Testis (tissue), 2 donors: ENCODE results near the gene VPS36.

ENCODE experiments used
- POLR2A ChIP-seq: fragments of 450-650 bp; IDR thresholded peaks from one replicate; pipeline ENCODE4 v1.6.1; 2017; ENCODE audit warnings: antibody characterized with exemption, mild to moderate bottlenecking, moderate library complexity
- TF ChIP-seq, protein P1 (sequence below), 3 experiments: fragments of 450-650 bp in 2 of 3; fragments of 200-600 bp in 1 of 3; sonication (generic) in 1 of 3; IDR thresholded peaks; one replicate each; pipeline ENCODE4 v1.5.1; 2016 to 2019; ENCODE audit warnings: antibody characterized with exemption in 3 of 3, mild to moderate bottlenecking in 2 of 3, moderate library complexity in 1 of 3

DNA sequence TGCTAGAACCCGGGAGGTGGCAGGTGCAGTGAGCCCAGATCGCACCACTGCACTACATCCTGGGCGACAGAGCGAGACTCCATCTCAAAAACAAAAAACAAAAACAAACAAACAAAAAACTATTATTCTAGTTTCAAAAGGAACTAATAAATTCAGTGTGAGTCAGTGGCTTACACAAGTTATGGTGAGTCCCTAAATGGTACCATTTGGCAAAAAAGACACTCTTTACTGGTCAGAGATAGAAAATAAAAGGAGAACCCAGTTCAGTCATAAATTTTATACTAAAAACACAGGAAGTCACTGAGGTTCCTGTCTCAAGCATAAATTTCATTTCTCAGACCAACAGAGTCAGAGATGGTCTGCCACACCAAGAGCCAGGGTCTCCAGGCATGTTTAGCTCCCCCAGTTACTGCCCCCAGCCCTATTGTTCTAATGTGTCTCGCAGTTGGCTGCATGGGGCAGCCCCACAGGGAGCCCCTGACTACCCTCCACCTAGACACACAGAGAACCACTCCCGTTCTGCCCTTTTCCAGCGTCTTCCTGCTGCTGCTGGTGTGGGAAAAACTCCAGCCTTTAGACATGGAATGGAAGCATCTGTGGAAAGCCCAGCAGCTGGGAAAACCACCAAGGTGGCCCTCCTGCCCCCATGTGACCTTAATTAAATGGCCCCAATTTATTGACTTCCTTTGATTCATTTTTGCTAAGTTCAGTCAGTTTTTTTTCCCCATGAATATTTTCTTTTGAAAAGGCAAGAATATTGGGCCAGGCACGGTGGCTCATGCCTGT is 56.7 kb downstream of the VPS36 start:
- TF ChIP-seq POLR2A = no peak
- TF ChIP-seq, protein P1, sequence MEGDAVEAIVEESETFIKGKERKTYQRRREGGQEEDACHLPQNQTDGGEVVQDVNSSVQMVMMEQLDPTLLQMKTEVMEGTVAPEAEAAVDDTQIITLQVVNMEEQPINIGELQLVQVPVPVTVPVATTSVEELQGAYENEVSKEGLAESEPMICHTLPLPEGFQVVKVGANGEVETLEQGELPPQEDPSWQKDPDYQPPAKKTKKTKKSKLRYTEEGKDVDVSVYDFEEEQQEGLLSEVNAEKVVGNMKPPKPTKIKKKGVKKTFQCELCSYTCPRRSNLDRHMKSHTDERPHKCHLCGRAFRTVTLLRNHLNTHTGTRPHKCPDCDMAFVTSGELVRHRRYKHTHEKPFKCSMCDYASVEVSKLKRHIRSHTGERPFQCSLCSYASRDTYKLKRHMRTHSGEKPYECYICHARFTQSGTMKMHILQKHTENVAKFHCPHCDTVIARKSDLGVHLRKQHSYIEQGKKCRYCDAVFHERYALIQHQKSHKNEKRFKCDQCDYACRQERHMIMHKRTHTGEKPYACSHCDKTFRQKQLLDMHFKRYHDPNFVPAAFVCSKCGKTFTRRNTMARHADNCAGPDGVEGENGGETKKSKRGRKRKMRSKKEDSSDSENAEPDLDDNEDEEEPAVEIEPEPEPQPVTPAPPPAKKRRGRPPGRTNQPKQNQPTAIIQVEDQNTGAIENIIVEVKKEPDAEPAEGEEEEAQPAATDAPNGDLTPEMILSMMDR (IDR thresholded peaks at IDR 0.05) = no peak
